ENCODE measurements around the gene S100A12. TPM values are rescaled to one million over a fixed set of nuclear protein-coding genes. Genes with fewer than 3 reads are reported as not detected.

The S100A12 gene
- total RNA-seq (2022; extraction: Qiagen RNA extraction), result not detected in 5 replicates

GRCh38 chr1:153375511-153375910, at the start of gene S100A12:
S100A12 (minus strand) TSS chr1:153375621; CDS start chr1:153374592, 1,029 bp downstream.

GRCh38 chr1:153415850-153416570, 40.6 kb upstream of the S100A12 start, which contains the start of gene S100A7A:
S100A7A (plus strand) TSS chr1:153416520; CDS start chr1:153418083, 1,563 bp downstream.

GRCh38 chr1:153390938-153391710, 15.7 kb upstream of the S100A12 start, which contains the start of gene S100A8:
S100A8 (minus strand) TSS chr1:153391073; CDS start chr1:153390535, 538 bp downstream.

GRCh38 chr1:153357853-153358690, 17.3 kb downstream of the S100A12 start, which contains the start of gene S100A9:
S100A9 (plus strand) TSS chr1:153357854; CDS start chr1:153358284, 430 bp downstream.

GRCh38 chr1:153348511-153349362, 26.7 kb downstream of the S100A12 start, which contains the start of gene PGLYRP4:
PGLYRP4 (minus strand) TSS chr1:153348841; CDS start chr1:153347932, 909 bp downstream.

Other genes with a start within 250 kb of the S100A12 start
- not detected in 5 replicates for gene SPRR2G, start 224.7 kb downstream of the S100A12 start, total RNA-seq (2022; extraction: Qiagen RNA extraction)
- gene LELP1, start 172.2 kb downstream of the S100A12 start, total RNA-seq (2022; extraction: Qiagen RNA extraction), result not detected in 5 replicates
- gene PRR9, start 158.0 kb downstream of the S100A12 start, total RNA-seq (2022; extraction: Qiagen RNA extraction), result not detected in 5 replicates
- gene LORICRIN, start 115.9 kb downstream of the S100A12 start, total RNA-seq (2022; extraction: Qiagen RNA extraction), result not detected in 5 replicates
- not detected in 5 replicates for gene PGLYRP3, start 62.7 kb downstream of the S100A12 start, total RNA-seq (2022; extraction: Qiagen RNA extraction)
- gene PGLYRP4, start 26.8 kb downstream of the S100A12 start, total RNA-seq (2022; extraction: Qiagen RNA extraction), result not detected in 5 replicates
- 0.36 to 1.1 TPM (median 0.50 TPM) in 5 replicates for gene S100A9, start 17.8 kb downstream of the S100A12 start, total RNA-seq (2022; extraction: Qiagen RNA extraction)
- not detected in 5 replicates for gene S100A8, start 15.5 kb upstream of the S100A12 start, total RNA-seq (2022; extraction: Qiagen RNA extraction)
- not detected in 5 replicates for gene S100A7A, start 40.9 kb upstream of the S100A12 start, total RNA-seq (2022; extraction: Qiagen RNA extraction)
- gene S100A7, start 85.0 kb upstream of the S100A12 start, total RNA-seq (2022; extraction: Qiagen RNA extraction), result not detected in 5 replicates
- 3,058 to 3,788 TPM (median 3,444 TPM) in 5 replicates for gene S100A6, start 160.4 kb upstream of the S100A12 start, total RNA-seq (2022; extraction: Qiagen RNA extraction)
- 0.70 to 1.1 TPM (median 0.81 TPM) in 5 replicates for gene S100A5, start 165.3 kb upstream of the S100A12 start, total RNA-seq (2022; extraction: Qiagen RNA extraction)
- 1,610 to 1,903 TPM (median 1,713 TPM) in 5 replicates for gene S100A4, start 170.2 kb upstream of the S100A12 start, total RNA-seq (2022; extraction: Qiagen RNA extraction)
- gene S100A3, start 173.6 kb upstream of the S100A12 start, total RNA-seq (2022; extraction: Qiagen RNA extraction), result 93.8 to 105 TPM (median 100 TPM) in 5 replicates
- 16.0 to 29.8 TPM (median 24.0 TPM) in 5 replicates for gene S100A2, start 190.2 kb upstream of the S100A12 start, total RNA-seq (2022; extraction: Qiagen RNA extraction)
- gene S100A16, start 237.5 kb upstream of the S100A12 start, total RNA-seq (2022; extraction: Qiagen RNA extraction), result 447 to 522 TPM (median 509 TPM) in 5 replicates
- gene S100A14, start 240.7 kb upstream of the S100A12 start, total RNA-seq (2022; extraction: Qiagen RNA extraction), result 0.30 to 0.71 TPM (median 0.40 TPM) in 5 replicates